HG03066 (cell line): ENCODE measurements around the gene CATSPERZ.

Experiments
- ATAC-seq: cut with Tn5 transposase; IDR thresholded peaks from one replicate; pipeline ENCODE4 v1.9.1; 2021; ENCODE audit warnings: low read depth; ENCODE audit not compliant: unreplicated experiment

Gene CATSPERZ, protein sequence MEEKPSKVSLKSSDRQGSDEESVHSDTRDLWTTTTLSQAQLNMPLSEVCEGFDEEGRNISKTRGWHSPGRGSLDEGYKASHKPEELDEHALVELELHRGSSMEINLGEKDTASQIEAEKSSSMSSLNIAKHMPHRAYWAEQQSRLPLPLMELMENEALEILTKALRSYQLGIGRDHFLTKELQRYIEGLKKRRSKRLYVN

DNA sequence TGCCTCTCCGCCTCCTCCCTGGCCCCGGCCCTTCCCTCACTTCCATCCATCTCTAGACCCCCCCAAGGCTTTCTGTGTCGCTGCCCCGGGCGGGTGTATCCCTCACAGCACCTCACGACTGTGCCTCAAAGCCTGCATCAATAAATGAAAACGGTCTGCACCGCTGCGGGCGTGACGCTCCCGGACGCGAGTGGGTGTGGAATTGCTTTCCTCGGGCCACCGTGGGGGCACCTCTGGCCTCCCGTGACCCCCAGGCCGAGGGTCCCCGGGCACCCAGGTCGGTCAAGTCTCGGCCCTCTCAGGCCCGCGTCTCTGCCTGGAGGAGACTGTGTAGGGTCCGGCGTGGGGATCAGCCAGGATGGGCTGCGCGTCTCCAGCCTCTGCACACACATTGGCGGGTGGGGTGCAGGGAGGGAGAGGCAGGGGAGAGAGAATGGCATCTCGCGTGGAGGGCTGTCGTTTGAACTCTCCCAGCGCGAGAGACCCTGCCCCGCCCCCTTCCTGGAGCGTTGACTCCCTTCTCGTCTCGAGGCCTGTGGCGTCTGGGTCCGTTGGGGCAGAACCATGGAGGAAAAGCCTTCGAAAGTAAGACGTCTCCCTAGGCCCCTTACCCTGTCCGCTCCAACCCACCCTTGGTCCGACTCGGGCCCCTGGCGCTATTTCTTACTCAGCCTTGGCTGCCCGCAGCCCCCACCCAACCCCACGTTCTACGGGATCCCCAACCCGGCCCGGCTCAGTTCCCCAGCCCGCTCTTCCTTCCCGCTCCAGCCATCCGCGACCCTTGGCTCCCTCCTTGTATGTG lies at the start of gene CATSPERZ:
CATSPERZ (plus strand) TSS at position 512 of the 802 bp plus-strand sequence; CDS start at position 565, 53 bp downstream.
- ATAC-seq = no peak

DNA sequence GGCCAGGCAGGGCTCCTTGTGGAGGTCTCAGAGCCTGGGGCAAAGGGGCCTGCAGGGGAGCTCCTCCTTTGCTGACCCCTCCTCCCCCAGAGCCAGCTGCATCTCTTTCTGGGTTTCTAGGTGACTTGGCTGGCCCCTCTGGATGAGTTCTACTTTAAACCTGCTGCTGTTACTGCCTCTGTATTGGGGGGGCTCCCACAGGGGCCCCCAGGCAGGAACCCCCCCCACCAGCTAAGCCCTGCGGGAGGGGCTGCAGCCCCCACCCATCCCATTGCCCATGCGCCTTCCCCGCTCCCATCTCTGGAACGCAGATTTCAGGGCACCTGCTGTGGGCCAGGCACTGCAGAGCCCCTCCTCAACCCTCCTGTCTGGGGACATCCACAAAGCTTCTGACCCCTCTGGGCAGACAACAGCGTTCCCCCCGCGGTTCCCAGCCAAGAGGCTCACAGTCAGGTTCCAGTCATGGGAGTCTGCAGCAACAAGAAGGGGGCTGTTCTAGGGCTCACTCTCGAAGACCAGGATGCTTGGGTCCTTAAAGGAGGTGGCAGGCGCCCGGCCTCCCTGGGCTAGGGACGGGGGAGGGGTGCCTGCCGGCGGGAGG lies 49.6 kb upstream of the CATSPERZ start:
- ATAC-seq = no peak

DNA sequence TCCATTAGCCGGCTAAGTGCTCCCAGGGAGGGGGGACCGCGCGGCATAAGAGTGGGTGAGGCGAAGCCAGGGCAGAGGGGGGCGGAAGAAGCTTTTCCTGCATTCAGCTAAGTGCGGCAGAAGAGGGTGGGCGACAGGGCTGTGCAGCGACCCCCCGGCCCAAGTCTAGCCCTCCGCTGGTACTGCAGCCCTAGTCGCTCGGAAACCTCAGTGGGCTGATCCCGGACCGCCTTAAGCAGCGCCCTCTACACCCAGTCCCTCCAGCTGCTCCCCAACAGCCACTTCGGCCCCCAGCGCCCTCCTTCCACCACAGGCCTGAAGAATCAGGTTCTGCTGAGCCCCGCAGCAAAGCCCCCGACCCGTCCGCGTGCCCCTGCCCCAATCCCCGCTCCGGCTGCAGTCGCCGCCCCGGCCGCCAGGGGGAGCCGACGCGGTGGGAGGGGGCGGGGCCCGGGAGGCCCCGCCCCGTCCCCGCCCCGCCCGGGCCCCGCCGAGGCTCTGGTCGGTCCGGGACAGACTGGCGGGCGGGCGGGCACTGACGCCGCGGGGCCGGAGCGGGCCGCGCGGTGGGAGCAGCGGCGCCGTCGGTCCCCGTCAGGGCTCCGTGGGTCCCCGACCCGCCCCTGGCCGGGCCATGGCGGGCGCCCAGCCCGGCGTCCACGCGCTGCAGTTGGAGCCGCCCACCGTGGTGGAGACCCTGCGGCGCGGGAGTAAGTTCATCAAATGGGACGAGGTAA lies 49.0 kb upstream of the CATSPERZ start, which contains the start of gene PLCB3:
PLCB3 (plus strand) TSS at position 515 of the 737 bp plus-strand sequence; CDS start at position 635, 120 bp downstream.
- ATAC-seq = peak; percentile 48

DNA sequence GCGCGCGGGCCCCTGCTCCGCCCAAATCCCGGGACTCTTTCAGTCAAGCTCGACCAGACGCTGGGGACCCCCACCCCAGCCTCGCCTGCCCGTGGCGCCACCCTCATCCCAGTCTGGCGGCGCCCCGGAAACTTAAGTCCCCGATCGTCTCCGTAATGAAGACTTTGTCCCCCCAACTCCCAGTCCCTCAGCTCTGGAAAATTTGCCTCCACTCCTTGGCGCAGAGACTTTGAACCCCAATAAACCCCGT lies 48.5 kb upstream of the CATSPERZ start:
- no peak for ATAC-seq

DNA sequence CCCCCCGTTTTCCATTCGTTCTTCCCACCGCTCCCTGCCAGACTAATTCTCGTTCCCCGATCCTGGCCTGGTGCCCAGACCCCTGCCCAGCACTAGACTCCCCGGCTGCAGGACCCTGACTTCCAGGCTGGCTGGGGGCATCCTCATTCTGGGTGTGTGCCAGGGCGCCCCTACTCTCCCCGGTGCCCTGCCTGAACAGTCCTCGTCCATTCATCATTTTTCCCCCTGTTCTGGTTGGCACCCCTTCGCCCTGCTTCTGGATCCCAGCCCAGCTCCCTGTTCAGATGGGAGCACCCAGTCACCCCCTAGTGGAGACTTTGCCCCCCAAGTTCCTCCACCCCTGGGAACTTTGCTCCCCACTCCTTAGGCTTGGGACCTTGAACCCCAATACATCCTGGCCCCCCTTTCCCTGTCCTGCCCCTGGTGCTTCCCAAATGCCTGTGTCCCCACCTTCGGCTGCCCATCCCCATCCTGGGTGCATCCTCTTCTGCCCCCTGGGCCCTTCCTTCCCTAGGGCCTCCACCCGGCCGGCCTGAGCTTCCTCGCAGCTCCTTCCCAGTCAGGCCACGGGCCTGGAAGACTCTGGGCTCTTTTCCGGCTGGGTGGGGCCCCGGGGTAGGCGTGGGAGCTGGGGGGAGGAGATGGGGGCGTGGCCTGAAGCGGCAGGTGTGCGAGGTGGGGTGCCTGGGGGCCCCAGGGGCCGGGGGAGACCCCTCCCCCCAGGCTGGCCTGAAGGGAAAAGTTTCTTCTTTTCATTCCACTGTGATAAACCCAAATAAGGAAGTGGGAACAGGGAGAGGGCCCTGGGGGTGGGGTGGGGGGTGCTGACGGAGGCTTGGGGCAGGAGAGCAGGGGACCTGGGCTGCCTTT lies 47.9 kb upstream of the CATSPERZ start:
- ATAC-seq = no peak

DNA sequence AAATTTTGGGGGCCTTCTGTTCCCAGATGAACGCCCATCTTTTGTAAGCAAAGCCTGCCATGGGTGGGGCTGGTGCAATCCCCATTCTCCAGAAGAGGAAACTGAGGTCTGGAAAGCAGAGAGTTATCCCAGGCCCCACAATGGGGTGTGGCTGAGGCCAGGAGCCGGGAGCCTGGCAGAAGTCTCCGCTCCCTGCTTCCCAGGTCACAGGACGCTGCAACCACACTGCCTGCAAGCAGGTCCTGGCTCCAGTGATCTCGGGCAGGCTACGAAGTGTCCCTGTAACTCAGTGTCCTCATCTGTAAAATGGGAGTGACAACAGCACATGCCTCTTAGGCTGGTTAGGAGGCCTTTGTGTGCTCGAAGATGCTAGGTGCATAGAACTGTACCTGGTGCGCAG lies 47.1 kb upstream of the CATSPERZ start:
- ATAC-seq = no peak

DNA sequence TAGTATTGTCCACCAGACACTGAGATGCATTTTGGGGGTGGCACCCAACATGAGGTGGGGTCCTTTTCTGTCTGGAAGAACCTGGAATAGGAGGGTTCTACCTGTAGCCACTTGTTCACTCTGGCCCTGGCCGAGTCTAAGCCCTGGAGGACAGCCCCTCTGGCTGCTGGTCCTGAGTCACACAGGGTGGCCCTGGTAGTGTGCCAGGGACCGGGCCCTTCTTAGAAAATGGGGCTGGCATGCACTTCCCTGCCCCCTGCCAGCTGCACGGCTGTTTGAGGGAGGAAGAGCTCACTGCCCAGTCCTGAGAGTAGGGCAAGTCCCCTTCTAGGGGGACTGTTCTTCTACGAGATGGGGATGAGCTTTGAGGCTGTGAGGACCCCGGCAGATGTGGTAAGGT lies 46.7 kb upstream of the CATSPERZ start:
- ATAC-seq = no peak

DNA sequence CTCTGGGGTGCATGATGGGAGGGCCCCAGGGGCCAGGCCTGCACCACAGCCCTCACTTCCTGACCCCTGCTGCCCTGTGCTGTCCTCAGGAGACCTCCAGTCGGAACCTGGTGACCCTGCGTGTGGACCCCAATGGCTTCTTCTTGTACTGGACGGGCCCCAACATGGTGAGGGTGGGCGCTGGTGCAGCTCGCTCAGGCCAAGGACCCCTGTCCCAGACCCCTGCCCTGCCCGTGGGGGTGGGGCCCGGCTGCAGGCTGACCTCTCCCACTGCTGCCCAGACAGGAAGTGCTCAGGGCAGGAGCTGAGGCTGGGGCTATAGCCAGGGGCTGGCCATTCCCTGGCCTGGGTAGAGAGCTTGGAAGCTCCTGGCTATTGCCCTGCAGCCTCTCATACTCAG lies 45.8 kb upstream of the CATSPERZ start:
- no peak for ATAC-seq

DNA sequence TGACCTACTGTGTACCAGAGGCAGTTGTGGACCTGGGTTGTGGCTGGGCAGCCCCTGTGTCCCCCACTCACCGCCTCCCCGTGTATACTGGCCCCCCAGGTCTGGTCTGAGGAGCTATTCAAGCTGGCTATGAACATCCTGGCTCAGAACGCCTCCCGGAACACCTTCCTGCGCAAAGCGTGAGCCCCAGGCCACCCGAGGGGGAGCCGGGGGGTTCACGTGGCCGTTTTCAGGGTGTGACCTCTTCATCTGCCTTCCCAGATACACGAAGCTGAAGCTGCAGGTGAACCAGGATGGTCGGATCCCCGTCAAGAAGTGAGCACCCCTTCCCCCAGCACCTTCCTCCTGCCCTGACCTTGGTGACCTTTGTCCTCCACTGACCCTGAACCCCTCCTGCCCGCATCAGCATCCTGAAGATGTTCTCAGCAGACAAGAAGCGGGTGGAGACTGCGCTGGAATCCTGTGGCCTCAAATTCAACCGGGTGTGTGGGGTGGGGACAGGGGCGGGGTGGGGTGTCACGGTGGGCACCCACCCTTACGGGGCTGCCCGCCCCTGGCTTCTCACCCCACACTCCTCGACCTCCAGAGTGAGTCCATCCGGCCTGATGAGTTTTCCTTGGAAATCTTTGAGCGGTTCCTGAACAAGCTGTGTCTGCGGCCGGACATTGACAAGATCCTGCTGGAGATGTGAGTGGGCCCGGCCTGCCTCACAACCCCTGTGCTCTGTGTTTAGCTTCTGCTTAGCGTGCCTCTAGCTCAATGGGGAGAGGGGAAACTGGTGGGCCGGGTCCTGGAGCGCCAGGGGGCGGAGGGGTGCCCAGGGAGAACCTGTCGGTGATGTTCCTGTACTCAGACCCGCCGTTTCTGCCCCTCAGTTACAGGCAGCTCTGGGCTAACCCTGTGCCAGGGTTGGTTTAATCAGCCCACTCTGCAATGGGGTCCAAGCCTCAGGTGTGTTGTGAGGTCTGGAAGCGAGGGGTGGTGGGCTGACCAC lies 44.7 kb upstream of the CATSPERZ start:
- no peak for ATAC-seq

DNA sequence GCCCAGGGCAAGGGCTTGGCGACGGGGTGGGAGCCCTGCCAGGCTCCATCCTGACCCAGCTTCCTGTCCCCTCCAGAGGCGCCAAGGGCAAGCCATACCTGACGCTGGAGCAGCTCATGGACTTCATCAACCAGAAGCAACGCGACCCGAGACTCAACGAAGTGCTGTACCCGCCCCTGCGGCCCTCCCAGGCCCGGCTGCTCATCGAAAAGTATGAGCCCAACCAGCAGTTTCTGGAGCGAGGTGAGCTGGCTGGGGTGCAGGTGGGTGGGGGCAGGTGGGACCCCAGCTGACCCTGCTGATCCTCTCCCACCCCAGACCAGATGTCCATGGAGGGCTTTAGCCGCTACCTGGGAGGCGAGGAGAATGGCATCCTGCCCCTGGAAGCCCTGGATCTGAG lies 43.9 kb upstream of the CATSPERZ start:
- ATAC-seq = no peak

DNA sequence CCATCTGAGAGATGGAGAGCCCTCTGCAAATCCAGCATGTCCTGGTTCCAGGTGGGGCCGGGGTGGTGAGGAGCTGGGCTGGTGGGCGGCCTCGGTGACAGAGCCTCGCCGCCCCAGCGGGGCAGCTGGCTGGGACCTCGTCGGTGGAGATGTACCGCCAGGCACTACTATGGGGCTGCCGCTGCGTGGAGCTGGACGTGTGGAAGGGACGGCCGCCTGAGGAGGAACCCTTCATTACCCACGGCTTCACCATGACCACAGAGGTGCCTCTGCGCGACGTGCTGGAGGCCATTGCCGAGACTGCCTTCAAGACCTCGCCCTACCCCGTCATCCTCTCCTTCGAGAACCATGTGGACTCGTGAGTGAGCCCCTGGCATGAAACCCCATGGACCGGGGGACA lies 41.8 kb upstream of the CATSPERZ start:
- ATAC-seq = no peak

DNA sequence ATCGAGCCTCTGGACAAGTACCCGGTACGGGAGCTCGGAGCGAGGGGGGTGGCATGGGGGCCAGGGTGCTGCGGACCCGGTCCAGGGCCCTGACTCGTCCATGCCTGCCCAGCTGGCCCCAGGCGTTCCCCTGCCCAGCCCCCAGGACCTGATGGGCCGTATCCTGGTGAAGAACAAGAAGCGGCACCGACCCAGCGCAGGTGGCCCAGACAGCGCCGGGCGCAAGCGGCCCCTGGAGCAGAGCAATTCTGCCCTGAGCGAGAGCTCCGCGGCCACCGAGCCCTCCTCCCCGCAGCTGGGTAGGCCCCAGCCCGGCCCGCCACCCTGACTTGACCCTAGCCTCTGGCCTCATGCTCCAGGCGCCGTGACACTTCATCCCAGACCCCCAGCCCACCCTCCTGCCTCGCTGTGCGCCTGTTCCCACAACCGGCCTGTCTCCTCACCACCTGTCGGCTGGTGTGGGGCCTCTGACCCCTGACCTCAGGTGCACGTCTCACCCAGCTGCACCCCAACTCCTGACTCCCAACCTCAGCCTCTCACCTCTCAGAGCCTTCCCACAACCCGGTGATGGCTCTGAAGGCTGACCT lies 41.1 kb upstream of the CATSPERZ start:
- no peak for ATAC-seq

DNA sequence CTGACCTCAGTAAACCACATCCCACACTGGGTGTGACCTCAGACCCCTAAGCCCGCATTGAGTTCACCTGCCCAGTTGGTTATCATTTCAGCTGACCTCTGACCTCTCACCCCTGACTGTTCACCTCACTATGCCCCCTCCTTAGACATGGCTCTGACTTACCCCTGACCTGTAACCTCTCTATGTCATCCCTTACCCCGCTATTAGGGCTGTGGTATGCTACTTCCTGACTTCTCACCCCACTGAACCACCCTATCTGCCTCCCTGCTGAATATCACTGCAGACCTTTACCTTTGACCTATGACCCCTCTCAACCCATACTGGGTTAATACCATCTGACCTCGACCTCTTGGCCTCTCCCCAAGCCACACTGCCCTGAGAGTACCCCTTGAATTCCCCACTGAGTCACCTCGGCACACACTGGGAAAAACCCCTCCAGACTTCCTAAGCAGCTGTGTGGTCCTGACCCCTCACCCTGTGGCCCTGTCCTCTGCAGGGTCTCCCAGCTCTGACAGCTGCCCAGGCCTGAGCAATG lies 40.6 kb upstream of the CATSPERZ start:
- ATAC-seq = no peak

DNA sequence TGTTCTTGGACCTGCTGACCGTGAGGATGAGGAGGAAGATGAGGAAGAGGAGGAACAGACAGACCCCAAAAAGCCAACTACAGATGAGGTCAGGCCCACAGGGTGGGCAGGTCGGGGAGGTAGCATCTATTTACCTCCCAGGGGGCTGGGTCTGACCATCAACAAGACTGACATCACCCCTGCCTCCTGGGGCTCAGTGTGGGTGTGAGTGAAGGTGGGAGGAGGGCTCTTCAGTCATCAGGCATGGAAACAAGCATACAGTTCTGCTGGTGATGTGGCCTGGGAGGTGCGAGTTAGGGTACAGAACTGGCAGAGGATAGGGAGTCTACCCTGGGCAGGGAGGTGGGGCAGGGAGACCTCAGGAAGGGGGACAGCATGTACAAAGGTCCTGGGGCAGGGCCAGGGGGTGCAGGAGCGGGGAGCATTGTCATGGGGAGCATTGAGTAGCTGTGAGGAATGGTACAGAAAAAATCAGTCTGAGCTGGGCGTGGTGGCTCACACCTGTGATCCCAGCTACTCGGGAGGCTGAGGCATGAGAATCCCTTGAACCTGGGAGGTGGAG lies 39.9 kb upstream of the CATSPERZ start:
- ATAC-seq = no peak

DNA sequence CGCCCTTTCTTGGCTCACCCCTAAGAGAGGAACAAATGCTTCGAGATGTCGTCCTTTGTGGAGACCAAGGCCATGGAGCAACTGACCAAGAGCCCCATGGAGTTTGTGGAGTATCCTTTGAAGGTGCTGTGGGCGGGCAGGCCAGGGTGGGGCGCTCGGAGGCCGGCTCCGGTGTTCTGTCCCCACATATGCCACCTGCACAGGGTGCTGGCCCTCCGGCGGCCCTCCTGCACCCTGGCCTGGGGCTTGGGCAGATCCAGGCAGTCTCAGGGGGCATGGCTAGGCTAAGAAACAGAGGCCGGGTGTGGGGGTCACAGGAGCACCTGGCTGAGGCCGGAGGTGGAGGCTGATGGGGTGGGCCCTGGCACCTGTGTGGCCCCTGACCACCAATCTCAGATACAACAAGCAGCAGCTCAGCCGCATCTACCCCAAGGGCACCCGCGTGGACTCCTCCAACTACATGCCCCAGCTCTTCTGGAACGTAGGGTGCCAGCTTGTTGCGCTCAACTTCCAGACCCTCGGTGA lies 38.5 kb upstream of the CATSPERZ start:
- no peak for ATAC-seq

DNA sequence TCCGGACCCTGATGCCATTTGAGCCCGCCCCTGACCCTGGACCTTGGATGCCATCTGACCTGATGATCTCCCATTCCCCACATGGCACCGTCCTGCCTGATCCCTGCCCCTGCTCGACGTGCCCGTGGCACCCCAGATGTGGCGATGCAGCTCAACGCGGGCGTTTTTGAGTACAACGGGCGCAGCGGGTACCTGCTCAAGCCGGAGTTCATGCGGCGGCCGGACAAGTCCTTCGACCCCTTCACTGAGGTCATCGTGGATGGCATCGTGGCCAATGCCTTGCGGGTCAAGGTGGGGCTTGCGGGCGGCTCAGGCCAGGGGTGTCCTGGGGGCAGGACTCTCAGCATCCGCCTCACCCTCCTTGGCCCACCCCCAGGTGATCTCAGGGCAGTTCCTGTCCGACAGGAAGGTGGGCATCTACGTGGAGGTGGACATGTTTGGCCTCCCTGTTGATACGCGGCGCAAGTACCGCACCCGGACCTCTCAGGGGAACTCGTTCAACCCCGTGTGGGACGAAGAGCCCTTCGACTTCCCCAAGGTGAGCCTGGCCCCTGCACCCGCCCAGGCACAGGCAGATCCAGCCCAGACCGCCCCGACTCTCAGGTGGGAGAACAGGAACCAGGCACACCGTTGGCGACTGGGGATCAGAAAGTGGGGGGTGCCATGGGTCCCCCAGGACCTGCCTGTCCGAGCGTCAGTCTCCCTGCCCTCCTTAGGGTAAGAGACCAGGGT lies 37.7 kb upstream of the CATSPERZ start:
- ATAC-seq = no peak
